OCI-LY3 (cell line): ENCODE data around the gene APOL6.

Source experiments
- H2AFZ ChIP-seq: fragments of 200-600, 300-600 bp; shearing (Covaris generic); 2 replicates; pipeline ENCODE4 v1.6.0; 2014; ENCODE audit warnings: antibody characterized with exemption, low read depth, low read length
- H3K27ac ChIP-seq: fragments of 200-600, 300-600 bp; sonication (generic); 2 replicates; pipeline ENCODE4 v1.5.1; 2014; ENCODE audit warnings: mild to moderate bottlenecking, low read length, moderate library complexity, mixed read lengths
- H3K27me3 ChIP-seq: fragments of 200-600, 300-600 bp; sonication (generic); 2 replicates; pipeline ENCODE4 v1.6.1; 2014; ENCODE audit warnings: low read depth, low read length, mixed read lengths
- H3K36me3 ChIP-seq: fragments of 200-600, 300-600 bp; sonication (generic); replicated peaks from 2 replicates; pipeline ENCODE3; 2014; ENCODE audit warnings: low read depth, low read length, mixed read lengths
- H3K4me1 ChIP-seq: fragments of 300-600, 200-600 bp; sonication (generic); 2 replicates; pipeline ENCODE4 v1.6.1; 2014; ENCODE audit warnings: low read length, mixed read lengths
- H3K4me2 ChIP-seq: fragments of 200-600, 300-600 bp; sonication (generic); 2 replicates; pipeline ENCODE4 v1.6.1; 2014; ENCODE audit warnings: low read length, mixed read lengths
- H3K4me3 ChIP-seq: fragments of 300-600, 200-600 bp; sonication (generic); 2 replicates; pipeline ENCODE4 v1.5.1; 2014; ENCODE audit warnings: antibody characterized with exemption, mild to moderate bottlenecking, low read length, moderate library complexity
- H3K79me2 ChIP-seq: fragments of 300-600, 200-600 bp; shearing (Covaris generic); 2 replicates; pipeline ENCODE4 v1.6.1; 2014; ENCODE audit warnings: mild to moderate bottlenecking, low read length, mixed read lengths
- H3K9ac ChIP-seq: fragments of 300-600, 200-600 bp; shearing (Covaris generic); 2 replicates; pipeline ENCODE4 v1.6.0; 2014; ENCODE audit warnings: mild to moderate bottlenecking, low read length, moderate library complexity
- H3K9me3 ChIP-seq: fragments of 200-600, 300-600 bp; shearing (Covaris generic); 2 replicates; pipeline ENCODE4 v1.6.1; 2014; ENCODE audit warnings: low read length, mixed read lengths; ENCODE audit not compliant: insufficient read depth
- H4K20me1 ChIP-seq: fragments of 200-600, 300-600 bp; sonication (generic); 2 replicates; pipeline ENCODE4 v1.6.1; 2016; ENCODE audit warnings: low read length, mixed read lengths; ENCODE audit not compliant: insufficient read depth
- EZH2phosphoT487 ChIP-seq: fragments of 200-600 bp; shearing (Covaris generic); IDR thresholded peaks from 2 replicates; pipeline ENCODE4 v1.6.1; 2018; ENCODE audit warnings: antibody characterized with exemption, mixed run types, low read depth
- TF ChIP-seq, protein P1 (sequence below): fragments of 200-600, 300-600 bp; sonication (generic); IDR thresholded peaks from 2 replicates; pipeline ENCODE4 v1.5.1; 2014; ENCODE audit warnings: antibody characterized with exemption, low read length, low read depth

Gene APOL6

GRCh38 chr22:35637254-35637653, 11.0 kb upstream of the APOL6 start:
- Histone ChIP-seq H3K36me3 (no peaks in the 10 kb centered on the region), H3K27me3 (peaks cover 20% of the 10 kb centered on the region), H3K9me3 (no peaks in the 10 kb centered on the region), H3K4me3 (no peak overlapping the region), H3K79me2 (no peaks in the 10 kb centered on the region), H4K20me1 (no peaks in the 10 kb centered on the region), H3K27ac (no peak overlapping the region), H3K4me2 (no peak overlapping the region), H2AFZ (no peak overlapping the region), H3K4me1 (no peaks in the 10 kb centered on the region), H3K9ac (no peak overlapping the region)
- TF ChIP-seq, protein P1, sequence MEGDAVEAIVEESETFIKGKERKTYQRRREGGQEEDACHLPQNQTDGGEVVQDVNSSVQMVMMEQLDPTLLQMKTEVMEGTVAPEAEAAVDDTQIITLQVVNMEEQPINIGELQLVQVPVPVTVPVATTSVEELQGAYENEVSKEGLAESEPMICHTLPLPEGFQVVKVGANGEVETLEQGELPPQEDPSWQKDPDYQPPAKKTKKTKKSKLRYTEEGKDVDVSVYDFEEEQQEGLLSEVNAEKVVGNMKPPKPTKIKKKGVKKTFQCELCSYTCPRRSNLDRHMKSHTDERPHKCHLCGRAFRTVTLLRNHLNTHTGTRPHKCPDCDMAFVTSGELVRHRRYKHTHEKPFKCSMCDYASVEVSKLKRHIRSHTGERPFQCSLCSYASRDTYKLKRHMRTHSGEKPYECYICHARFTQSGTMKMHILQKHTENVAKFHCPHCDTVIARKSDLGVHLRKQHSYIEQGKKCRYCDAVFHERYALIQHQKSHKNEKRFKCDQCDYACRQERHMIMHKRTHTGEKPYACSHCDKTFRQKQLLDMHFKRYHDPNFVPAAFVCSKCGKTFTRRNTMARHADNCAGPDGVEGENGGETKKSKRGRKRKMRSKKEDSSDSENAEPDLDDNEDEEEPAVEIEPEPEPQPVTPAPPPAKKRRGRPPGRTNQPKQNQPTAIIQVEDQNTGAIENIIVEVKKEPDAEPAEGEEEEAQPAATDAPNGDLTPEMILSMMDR = no peak
- TF ChIP-seq EZH2phosphoT487 = no peak

- Histone ChIP-seq H3K36me3 (no peaks in the 10 kb centered on the region), H2AFZ (no peak overlapping the region), H3K9ac (no peak overlapping the region), H3K4me1 (no peaks in the 10 kb centered on the region), H3K4me2 (no peak overlapping the region), H4K20me1 (no peaks in the 10 kb centered on the region), H3K4me3 (no peak overlapping the region), H3K9me3 (no peaks in the 10 kb centered on the region), H3K27me3 (peaks cover 27% of the 10 kb centered on the region), H3K79me2 (no peaks in the 10 kb centered on the region), H3K27ac (no peak overlapping the region)
- no peak for TF ChIP-seq EZH2phosphoT487
- TF ChIP-seq, protein P1 = no peak
Measured at GRCh38 chr22:35638001-35638400, 10.2 kb upstream of the APOL6 start.

DNA sequence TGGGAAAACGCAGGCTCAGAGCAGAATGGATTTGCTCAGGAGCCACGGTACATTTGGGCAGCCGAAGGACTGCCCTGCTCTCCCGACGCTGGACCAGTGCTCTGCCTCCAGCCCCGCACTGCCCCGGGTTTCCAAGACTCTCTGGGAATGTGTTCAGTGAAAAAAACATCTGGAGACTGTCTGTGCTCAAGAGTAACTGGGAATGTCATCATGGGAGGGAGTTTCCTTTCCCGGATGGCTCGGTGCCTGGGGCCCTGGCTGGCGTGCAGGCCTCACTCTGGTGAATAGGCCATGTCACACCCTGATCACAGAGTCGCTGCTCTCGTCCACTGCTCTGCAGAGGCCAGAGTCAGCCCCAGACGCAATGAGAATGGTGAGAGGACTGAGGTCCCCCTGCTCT, 9.8 kb upstream of the APOL6 start:
- Histone ChIP-seq H3K36me3 (no peaks in the 10 kb centered on the region), H3K9ac (no peak overlapping the region), H3K9me3 (no peaks in the 10 kb centered on the region), H3K4me1 (no peaks in the 10 kb centered on the region), H3K27ac (no peak overlapping the region), H3K4me2 (no peak overlapping the region), H4K20me1 (no peaks in the 10 kb centered on the region), H3K27me3 (peaks cover 31% of the 10 kb centered on the region), H3K79me2 (no peaks in the 10 kb centered on the region), H2AFZ (no peak overlapping the region), H3K4me3 (no peak overlapping the region)
- TF ChIP-seq, protein P1 = no peak
- no peak for TF ChIP-seq EZH2phosphoT487

DNA sequence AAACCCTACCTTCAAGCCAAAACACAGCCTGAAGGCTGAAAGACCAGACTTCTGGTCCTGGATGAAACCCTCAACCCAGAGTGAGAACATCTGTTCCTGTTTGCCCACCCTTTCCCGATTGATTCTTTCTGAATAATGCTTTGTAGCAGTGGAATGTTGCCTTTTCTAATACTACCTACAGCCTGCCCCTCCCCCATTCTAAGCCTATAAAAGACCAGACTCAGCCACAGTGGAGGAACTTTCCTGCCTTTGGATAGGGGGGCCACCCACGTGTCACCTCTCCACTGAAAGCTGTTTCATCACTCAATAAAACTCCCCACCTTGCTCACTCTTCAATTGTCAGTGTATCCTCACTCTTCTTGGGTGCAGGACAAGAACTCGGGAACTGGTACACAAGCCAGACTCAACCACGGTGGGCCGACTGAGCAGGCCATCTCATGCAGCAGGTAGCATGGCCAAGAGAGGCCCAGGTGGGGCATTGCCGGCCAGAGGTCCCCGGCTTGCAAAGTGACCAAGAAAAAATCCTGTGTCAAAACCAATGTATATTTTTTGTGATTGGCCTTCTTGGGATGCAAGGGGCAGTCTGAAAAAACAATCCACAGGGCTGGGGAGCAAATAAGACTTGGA, 6.6 kb upstream of the APOL6 start:
- no peak overlapping the region for H2AFZ ChIP-seq
- H3K4me3 ChIP-seq = no peak overlapping the region
- H3K36me3 ChIP-seq = no peaks in the 10 kb centered on the region
- H3K27ac ChIP-seq = no peak overlapping the region
- no peak for TF ChIP-seq EZH2phosphoT487
- TF ChIP-seq, protein P1 = no peak
- H3K9me3 ChIP-seq = no peaks in the 10 kb centered on the region
- no peaks in the 10 kb centered on the region for H4K20me1 ChIP-seq
- peaks cover 35% of the 10 kb centered on the region for H3K27me3 ChIP-seq
- H3K4me1 ChIP-seq = no peaks in the 10 kb centered on the region
- H3K4me2 ChIP-seq = no peak overlapping the region
- no peaks in the 10 kb centered on the region for H3K79me2 ChIP-seq
- no peak overlapping the region for H3K9ac ChIP-seq
